ENCODE data around the gene PRR3. TPM values are rescaled to one million over a fixed set of nuclear protein-coding genes. Genes with fewer than 3 reads are reported as not detected.
A peak's percentile ranks its signal among the peaks of the same experiment; 100 is the strongest.

PRR3 gene
- total and polyA plus RNA-seq, 2 of the 13 experiments (the other 11 are each of a cell fraction or from before 2014, with no cell fraction given), result 14.6 to 21.2 TPM

- no peak for TF ChIP-seq SRSF9 (IDR thresholded peaks at IDR 0.05; ENCODE audit: borderline replicate concordance, insufficient read depth, low read depth, low read length, poor library complexity, severe bottlenecking)
- TF ChIP-seq ZNF780A (CRISPR knock-in tag; IDR thresholded peaks at IDR 0.05), result no peak
- TF ChIP-seq LRRFIP1 (CRISPR knock-in tag; conservative IDR thresholded peaks at IDR 0.05), result no peak
- TF ChIP-seq BORCS8-MEF2B (CRISPR knock-in tag; IDR thresholded peaks at IDR 0.05), result no peak
- no peak for TF ChIP-seq KDM4B (CRISPR knock-in tag; IDR thresholded peaks at IDR 0.05)
- no peak for TF ChIP-seq ZNF496 (CRISPR knock-in tag; IDR thresholded peaks at IDR 0.05; ENCODE audit: insufficient replicate concordance)
- no peak for TF ChIP-seq ZNF407 (CRISPR knock-in tag; IDR thresholded peaks at IDR 0.05; ENCODE audit: not compliant biosample characterization)
- peak; percentile 55 for TF ChIP-seq DBP (CRISPR knock-in tag; IDR thresholded peaks at IDR 0.05; ENCODE audit: not compliant biosample characterization)
- peak; percentile 94 for TF ChIP-seq MED1 (CRISPR knock-in tag; IDR thresholded peaks at IDR 0.05)
- TF ChIP-seq TCF7L2 (IDR thresholded peaks at IDR 0.05; ENCODE audit: low read depth, low read length), result no peak
- TF ChIP-seq ZNF510 (CRISPR knock-in tag; IDR thresholded peaks at IDR 0.05; ENCODE audit: low read depth), result peak; percentile 54; the same call in 1 of the 2 replicates
- peak; percentile 98 for TF ChIP-seq CEBPB (IDR thresholded peaks at IDR 0.05; ENCODE audit: borderline replicate concordance, low read depth, low read length)
- TF ChIP-seq AGO2 (optimal IDR thresholded peaks at IDR 0.05; ENCODE audit: low read depth, low read length), result no peak
- peak; percentile 92 for TF ChIP-seq DRAP1 (CRISPR knock-in tag; IDR thresholded peaks at IDR 0.05)
- TF ChIP-seq CCAR2 (optimal IDR thresholded peaks at IDR 0.05; ENCODE audit: low read depth, low read length), result no peak
Observed at GRCh38 chr6:30515944-30516753, 40.9 kb upstream of the PRR3 start (continued).
